SK-N-MC (cell line): ENCODE data around the gene KCTD17.

Experiments
- EZH2 ChIP-seq: fragments of 200-600 bp; sonication (generic); IDR thresholded peaks from one replicate; pipeline ENCODE4 v1.6.1; 2017; ENCODE audit warnings: antibody characterized with exemption
- POLR2AphosphoS5 ChIP-seq: IDR thresholded peaks from 2 replicates; pipeline ENCODE4 v1.6.1; 2012; ENCODE audit warnings: mild to moderate bottlenecking, low read depth, low read length, borderline replicate concordance

- TF ChIP-seq EZH2 (no peak), POLR2AphosphoS5 (no peak)
Observed at GRCh38 chr22:37009490-37009889, 42.1 kb upstream of the KCTD17 start.
